ENCODE measurements around the gene CENPM.

DNA sequence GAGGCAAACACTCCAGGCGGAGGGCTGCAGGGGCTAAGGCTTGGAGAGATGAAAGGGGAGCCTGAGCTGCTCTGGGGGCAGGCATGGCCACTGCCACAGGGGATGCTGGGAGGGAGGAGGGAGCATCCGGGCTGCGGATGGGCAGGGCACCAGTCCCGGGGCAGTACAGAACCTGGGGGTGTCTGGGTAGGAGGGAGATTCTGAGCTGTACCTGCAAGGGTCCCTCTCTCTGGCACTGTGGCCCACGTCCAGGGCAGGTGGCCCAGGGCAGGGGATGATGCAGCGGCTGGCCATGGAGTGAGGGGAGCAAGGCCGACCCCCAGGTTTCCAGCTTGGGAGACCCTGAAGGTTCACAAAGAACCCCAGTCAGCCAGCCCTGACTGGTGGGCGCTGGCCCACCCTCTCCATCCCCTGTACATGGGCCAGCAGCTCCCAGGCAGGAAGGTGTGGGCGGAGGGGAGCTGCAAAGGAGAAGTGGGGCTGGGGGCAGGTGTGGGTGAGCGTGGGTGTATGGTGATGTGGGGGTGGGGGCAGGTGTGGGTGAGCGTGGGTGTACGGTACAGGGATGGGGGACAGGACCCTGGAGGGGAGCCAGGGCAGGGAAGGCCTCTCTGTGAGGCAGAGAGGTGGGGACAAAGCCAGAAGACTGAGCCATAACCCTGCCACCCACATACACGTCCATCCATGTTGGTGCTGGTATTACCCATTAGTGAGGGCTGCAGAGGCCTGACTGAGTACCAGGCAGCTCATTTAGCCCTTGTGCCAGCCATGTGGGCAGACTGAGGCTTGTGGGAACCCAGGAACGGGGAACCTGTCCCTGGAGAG lies 18.1 kb downstream of the CENPM start:
- no peak for TF ChIP-seq CTCF (conservative IDR thresholded peaks at IDR 0.05 in 1 of 2, IDR thresholded peaks at IDR 0.05 in 1 of 2; ENCODE audit: low read depth in 1 of 2, low read length in 2 of 2)
- TF ChIP-seq EZH2 (IDR thresholded peaks at IDR 0.05; ENCODE audit: low read length, missing control alignments), result no peak
